ENCODE measurements around the gene MBTPS1.

DNA sequence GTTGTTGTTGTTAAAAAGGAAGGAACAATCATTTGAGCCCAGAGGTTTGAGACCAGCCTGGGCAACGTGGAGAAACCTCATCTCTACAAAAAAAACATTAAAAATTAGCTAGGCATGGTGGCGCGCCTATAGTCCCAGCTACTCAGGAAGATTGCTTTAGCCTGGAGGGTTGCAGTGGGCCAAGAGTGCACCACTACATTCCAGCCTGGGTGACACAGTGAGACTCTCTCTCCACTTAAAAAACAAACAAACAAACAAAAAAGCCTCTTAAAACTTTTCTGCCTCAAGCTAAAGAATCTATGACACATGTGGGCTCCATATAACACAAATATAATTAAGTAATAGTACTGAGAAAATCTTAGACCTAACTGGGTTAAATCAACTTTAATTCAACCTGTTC lies 12.5 kb downstream of the MBTPS1 start:
- TF ChIP-seq, protein P1, sequence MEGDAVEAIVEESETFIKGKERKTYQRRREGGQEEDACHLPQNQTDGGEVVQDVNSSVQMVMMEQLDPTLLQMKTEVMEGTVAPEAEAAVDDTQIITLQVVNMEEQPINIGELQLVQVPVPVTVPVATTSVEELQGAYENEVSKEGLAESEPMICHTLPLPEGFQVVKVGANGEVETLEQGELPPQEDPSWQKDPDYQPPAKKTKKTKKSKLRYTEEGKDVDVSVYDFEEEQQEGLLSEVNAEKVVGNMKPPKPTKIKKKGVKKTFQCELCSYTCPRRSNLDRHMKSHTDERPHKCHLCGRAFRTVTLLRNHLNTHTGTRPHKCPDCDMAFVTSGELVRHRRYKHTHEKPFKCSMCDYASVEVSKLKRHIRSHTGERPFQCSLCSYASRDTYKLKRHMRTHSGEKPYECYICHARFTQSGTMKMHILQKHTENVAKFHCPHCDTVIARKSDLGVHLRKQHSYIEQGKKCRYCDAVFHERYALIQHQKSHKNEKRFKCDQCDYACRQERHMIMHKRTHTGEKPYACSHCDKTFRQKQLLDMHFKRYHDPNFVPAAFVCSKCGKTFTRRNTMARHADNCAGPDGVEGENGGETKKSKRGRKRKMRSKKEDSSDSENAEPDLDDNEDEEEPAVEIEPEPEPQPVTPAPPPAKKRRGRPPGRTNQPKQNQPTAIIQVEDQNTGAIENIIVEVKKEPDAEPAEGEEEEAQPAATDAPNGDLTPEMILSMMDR (IDR thresholded peaks at IDR 0.05; ENCODE audit: low read depth, low read length): no peak
- TF ChIP-seq EZH2phosphoT487 (IDR thresholded peaks at IDR 0.05; ENCODE audit: low read depth): no peak
